Right atrium auricular region (tissue), 2 donors: Measurements from ENCODE around the gene EXOC6B. TPM values are rescaled to one million over a fixed set of nuclear protein-coding genes. Genes with fewer than 3 reads are reported as not detected.

Source experiments
- DNase-seq: peaks from one replicate; pipeline ENCODE4 v3.0.0-alpha.2; 2019; ENCODE audit warnings: low spot score
- H3K27ac ChIP-seq, 2 donors: fragments of 200-600 bp; sonication (generic); 1 replicate in 1 of 2; 2 replicates in 1 of 2; pipeline ENCODE4 v1.5.1; 2016 to 2019
- H3K27me3 ChIP-seq, 2 donors: fragments of 200-600 bp; sonication (generic); one replicate each; pipeline versions ENCODE4 v1.5.1 to v1.6.0; 2017 to 2019
- H3K36me3 ChIP-seq: fragments of 200-600 bp; sonication (generic); one replicate; pipeline ENCODE4 v1.5.1; 2016
- H3K4me1 ChIP-seq, 2 donors: fragments of 200-600 bp; sonication (generic); one replicate each; pipeline versions ENCODE4 v1.5.1 to v1.6.0; 2017 to 2019
- H3K4me3 ChIP-seq, 2 donors: fragments of 200-600 bp; sonication (generic); 1 replicate in 1 of 2; 2 replicates in 1 of 2; pipeline ENCODE4 v1.5.1; 2017 to 2019; ENCODE audit warnings: mild to moderate bottlenecking in 1 of 2, moderate library complexity in 1 of 2
- H3K9me3 ChIP-seq, 2 donors: fragments of 200-600 bp; sonication (generic); one replicate each; pipeline ENCODE4 v1.5.1; 2019
- CTCF ChIP-seq, 2 donors: fragments of 200-600 bp; sonication (generic); IDR thresholded peaks; one replicate each; pipeline ENCODE4 v1.5.1; 2019; ENCODE audit warnings: antibody characterized with exemption in 2 of 2
- total RNA-seq, 2 donors: library from RNA; depleted of rRNA; stranded (reverse); fragments of >200 nt; gene quantifications; one replicate each; pipeline ENCODE4 v1.1.0, GENCODE V29; 2016

Gene EXOC6B
- total RNA-seq, 2 donors from 2014 or later: 80.5 to 111 TPM

DNA sequence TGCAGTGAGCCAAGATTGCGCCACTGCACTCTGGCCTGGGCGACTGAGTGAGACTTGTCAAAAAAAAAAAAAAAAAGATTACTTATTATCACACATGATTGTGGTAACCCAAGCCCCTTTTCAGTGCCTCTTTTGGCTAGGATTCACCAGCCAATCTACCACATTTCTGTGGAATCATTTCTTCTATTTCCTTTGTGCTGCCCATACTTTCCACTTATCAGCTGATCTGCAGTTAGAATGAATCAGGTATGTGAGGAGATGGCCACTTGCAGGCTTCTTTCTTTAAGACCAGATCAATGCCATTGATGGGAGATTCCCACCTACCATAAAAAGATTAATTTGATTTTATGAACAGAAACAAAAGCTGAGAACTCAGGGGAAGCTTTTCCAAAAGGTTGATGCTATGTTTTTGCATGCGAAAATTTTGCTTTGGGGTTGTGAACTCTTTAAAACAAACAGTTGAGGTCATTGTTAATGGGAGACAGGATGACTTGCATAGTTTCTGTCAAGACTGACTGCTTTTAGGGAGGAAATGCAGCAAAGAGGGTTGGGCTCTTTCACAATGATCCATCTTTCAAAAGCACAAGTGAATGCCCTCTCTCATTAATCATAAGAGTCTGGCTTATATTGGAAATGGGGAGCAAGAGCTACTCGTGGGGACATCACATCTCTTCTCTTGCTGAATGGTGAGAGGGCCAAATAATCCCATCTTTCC, 611.2 kb downstream of the EXOC6B start:
- Histone ChIP-seq H3K27ac (no peak overlapping the region), H3K27me3 (no peaks in the 10 kb centered on the region), H3K4me3 (no peak overlapping the region), H3K36me3 (no peaks in the 10 kb centered on the region), H3K4me1 (peaks cover 0 to 4% of the 10 kb centered on the region in 2 donors), H3K9me3 (no peaks in the 10 kb centered on the region)
- DNase-seq: no peak
- no peak for TF ChIP-seq CTCF (IDR thresholded peaks at IDR 0.05)

GRCh38 chr2:72212486-72212855, 613.4 kb downstream of the EXOC6B start:
- TF ChIP-seq CTCF (IDR thresholded peaks at IDR 0.05): no peak
- Histone ChIP-seq H3K27ac (no peak overlapping the region), H3K9me3 (no peaks in the 10 kb centered on the region), H3K4me1 (peaks cover 0 to 4% of the 10 kb centered on the region in 2 donors), H3K27me3 (no peaks in the 10 kb centered on the region), H3K4me3 (no peak overlapping the region), H3K36me3 (no peaks in the 10 kb centered on the region)
- no peak for DNase-seq

- H3K27me3 ChIP-seq: no peaks in the 10 kb centered on the region
- H3K4me1 ChIP-seq: peaks cover 0 to 4% of the 10 kb centered on the region in 2 donors
- no peak overlapping the region for H3K4me3 ChIP-seq
- no peak for DNase-seq
- no peaks in the 10 kb centered on the region for H3K36me3 ChIP-seq
- TF ChIP-seq CTCF (IDR thresholded peaks at IDR 0.05): no peak
- H3K9me3 ChIP-seq: no peaks in the 10 kb centered on the region
- no peak overlapping the region for H3K27ac ChIP-seq
Observed at GRCh38 chr2:72211777-72212485, 613.9 kb downstream of the EXOC6B start.

GRCh38 chr2:72211350-72211749, 614.5 kb downstream of the EXOC6B start:
- H3K27ac ChIP-seq: no peak overlapping the region
- H3K36me3 ChIP-seq: no peaks in the 10 kb centered on the region
- H3K4me1 ChIP-seq: peaks cover 0 to 4% of the 10 kb centered on the region in 2 donors
- H3K9me3 ChIP-seq: no peaks in the 10 kb centered on the region
- no peak for TF ChIP-seq CTCF (IDR thresholded peaks at IDR 0.05)
- H3K27me3 ChIP-seq: no peaks in the 10 kb centered on the region
- no peak for DNase-seq
- no peak overlapping the region for H3K4me3 ChIP-seq

DNA sequence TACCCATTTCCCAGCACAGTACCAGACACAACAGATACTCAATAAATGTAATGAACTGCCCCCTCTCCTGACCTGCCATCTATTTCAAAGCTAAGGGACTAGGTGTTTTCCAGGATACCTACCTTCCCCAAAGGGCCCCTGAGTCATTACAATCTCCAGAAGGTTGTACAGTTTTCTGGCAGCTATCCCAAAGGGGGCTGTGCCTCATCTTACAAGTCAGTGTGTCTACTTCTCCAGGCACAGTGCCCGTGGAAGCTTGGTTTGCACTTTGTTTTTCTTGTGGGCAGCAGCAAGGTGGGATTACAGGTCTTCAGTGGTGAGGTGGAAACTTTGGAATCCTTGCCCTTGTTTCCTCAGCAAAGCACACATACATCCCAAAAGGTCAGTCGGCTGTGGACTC, 615.4 kb downstream of the EXOC6B start:
- H3K27me3 ChIP-seq: no peaks in the 10 kb centered on the region
- H3K4me3 ChIP-seq: no peak overlapping the region
- no peak for DNase-seq
- peaks cover 0 to 10% of the 10 kb centered on the region in 2 donors for H3K4me1 ChIP-seq
- H3K9me3 ChIP-seq: no peaks in the 10 kb centered on the region
- H3K36me3 ChIP-seq: no peaks in the 10 kb centered on the region
- H3K27ac ChIP-seq: no peak overlapping the region
- no peak for TF ChIP-seq CTCF (IDR thresholded peaks at IDR 0.05)
